ENCODE measurements around the gene LRRK1. TPM values are rescaled to one million over a fixed set of nuclear protein-coding genes. Genes with fewer than 3 reads are reported as not detected.

LRRK1 gene
- polyA plus RNA-seq, 1 donor (not counting 4 experiments of a cell fraction or from before 2014, with no cell fraction given) = 6.2 TPM

DNA sequence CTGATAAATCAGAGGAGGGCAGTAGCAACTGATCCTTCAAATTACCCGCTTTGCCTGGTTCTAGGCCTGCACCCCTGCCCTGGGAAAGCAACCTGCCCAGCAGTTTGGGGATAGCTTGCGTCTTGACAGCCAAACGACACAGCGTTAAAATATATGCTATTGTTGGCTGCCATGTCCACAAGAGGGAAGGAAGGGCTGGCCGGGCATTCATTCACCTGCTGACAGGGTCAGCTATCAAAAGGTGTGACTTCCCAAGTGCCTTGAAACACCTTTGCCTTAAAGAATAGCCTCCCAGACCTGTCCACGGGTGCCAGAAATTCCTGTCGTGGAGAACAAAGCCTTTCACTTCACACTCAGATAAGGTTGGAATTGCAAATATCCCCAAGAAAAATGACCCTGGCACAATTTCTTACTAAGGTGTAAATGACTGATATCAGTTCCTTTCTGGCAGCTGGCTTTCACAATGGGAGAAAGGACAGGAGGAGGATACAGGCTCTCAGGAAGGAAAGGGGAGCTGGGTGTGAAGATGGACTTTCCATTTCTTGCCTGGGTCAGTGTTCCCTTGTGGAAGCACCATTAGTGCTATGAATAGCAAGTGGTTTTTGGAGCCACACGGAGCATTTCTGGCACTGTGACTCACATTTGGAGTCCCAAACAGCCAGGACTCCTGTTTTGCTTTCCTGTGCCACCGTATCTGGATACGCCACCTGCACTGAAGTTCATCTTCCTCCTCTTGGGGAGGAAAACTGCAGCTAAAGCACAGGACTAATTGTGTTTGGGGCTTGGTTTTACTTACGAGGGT lies 20.3 kb upstream of the LRRK1 start:
- DNase-seq (ENCODE audit: low read depth, low spot score) (no peak), FAIRE-seq (no peak)
- Histone ChIP-seq H2AFZ (ENCODE audit: control insufficient read depth, low read length) (no peak overlapping the region), H3K4me1 (ENCODE audit: control insufficient read depth, extremely low read depth, insufficient read depth, low read length) (peaks cover 16% of the 10 kb centered on the region), H3K9me1 (ENCODE audit: control insufficient read depth, extremely low read depth, insufficient read depth, low read length) (no peaks in the 10 kb centered on the region), H3K79me2 (ENCODE audit: control insufficient read depth, insufficient read depth, low read length) (no peaks in the 10 kb centered on the region), H3K27ac (ENCODE audit: control insufficient read depth, insufficient read depth, low read length) (no peak overlapping the region), H4K20me1 (ENCODE audit: control insufficient read depth, extremely low read depth, insufficient read depth, low read length) (no peaks in the 10 kb centered on the region), H3K9ac (ENCODE audit: control insufficient read depth, extremely low read depth, insufficient read depth, low read length) (no peak overlapping the region), H3K4me2 (ENCODE audit: control insufficient read depth, extremely low read depth, insufficient read depth, low read depth, low read length) (no peak overlapping the region), H3K27me3 (ENCODE audit: control insufficient read depth, extremely low read depth, insufficient read depth, low read length) (no peaks in the 10 kb centered on the region), H3K9me3 (ENCODE audit: control insufficient read depth, low read depth, low read length) (no peaks in the 10 kb centered on the region), H3K4me3 (ENCODE audit: control insufficient read depth in 2 of 3, extremely low read depth in 1 of 3, insufficient read depth in 2 of 3, low read depth in 1 of 3, low read length in 3 of 3) (no peak overlapping the region), H3K36me3 (ENCODE audit: control insufficient read depth in 2 of 2, extremely low read depth in 1 of 2, insufficient read depth in 2 of 2, low read length in 2 of 2) (peaks cover 22 to 23% of the 10 kb centered on the region in 2 experiments)
- no peak for TF ChIP-seq EZH2 (IDR thresholded peaks at IDR 0.05; ENCODE audit: low read length)
- TF ChIP-seq, protein P1, sequence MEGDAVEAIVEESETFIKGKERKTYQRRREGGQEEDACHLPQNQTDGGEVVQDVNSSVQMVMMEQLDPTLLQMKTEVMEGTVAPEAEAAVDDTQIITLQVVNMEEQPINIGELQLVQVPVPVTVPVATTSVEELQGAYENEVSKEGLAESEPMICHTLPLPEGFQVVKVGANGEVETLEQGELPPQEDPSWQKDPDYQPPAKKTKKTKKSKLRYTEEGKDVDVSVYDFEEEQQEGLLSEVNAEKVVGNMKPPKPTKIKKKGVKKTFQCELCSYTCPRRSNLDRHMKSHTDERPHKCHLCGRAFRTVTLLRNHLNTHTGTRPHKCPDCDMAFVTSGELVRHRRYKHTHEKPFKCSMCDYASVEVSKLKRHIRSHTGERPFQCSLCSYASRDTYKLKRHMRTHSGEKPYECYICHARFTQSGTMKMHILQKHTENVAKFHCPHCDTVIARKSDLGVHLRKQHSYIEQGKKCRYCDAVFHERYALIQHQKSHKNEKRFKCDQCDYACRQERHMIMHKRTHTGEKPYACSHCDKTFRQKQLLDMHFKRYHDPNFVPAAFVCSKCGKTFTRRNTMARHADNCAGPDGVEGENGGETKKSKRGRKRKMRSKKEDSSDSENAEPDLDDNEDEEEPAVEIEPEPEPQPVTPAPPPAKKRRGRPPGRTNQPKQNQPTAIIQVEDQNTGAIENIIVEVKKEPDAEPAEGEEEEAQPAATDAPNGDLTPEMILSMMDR (optimal IDR thresholded peaks at IDR 0.05 in 1 of 3, IDR thresholded peaks at IDR 0.05 in 1 of 3, conservative IDR thresholded peaks at IDR 0.05 in 1 of 3; ENCODE audit: extremely low read depth in 1 of 3, insufficient read depth in 2 of 3, low read length in 3 of 3) = no peak
- dilution Hi-C loops (cut with MboI; ENCODE audit: extremely low pct_ligation_motif_present, low sequenced_read_pairs) = no loop called here

DNA sequence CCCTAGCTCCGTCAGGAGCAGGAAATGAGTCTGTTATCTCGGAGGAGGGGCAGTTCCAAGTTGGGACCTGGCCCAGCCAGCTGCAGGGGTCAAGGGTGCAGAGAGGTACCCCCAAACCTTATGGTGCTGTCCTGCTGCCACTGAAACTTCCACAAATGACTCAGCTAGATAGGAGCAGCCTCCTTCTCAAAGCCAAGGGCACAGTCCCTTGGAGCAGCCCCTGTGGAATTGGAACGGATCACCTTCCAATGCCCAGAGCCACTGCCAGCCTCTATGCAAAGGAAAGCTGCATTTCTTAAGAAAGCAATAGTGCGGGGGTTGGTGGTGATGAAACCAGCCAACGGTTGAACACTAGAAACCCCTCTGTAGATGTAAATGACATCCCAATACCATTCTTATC lies 19.6 kb upstream of the LRRK1 start:
- Histone ChIP-seq H3K9me3 (ENCODE audit: control insufficient read depth, low read depth, low read length) (no peaks in the 10 kb centered on the region), H3K4me1 (ENCODE audit: control insufficient read depth, extremely low read depth, insufficient read depth, low read length) (peaks cover 16% of the 10 kb centered on the region), H3K9me1 (ENCODE audit: control insufficient read depth, extremely low read depth, insufficient read depth, low read length) (no peaks in the 10 kb centered on the region), H2AFZ (ENCODE audit: control insufficient read depth, low read length) (no peak overlapping the region), H3K4me3 (ENCODE audit: control insufficient read depth in 2 of 3, extremely low read depth in 1 of 3, insufficient read depth in 2 of 3, low read depth in 1 of 3, low read length in 3 of 3) (no peak overlapping the region), H3K36me3 (ENCODE audit: control insufficient read depth in 2 of 2, extremely low read depth in 1 of 2, insufficient read depth in 2 of 2, low read length in 2 of 2) (peaks cover 22% of the 10 kb centered on the region in 2 experiments), H3K4me2 (ENCODE audit: control insufficient read depth, extremely low read depth, insufficient read depth, low read depth, low read length) (no peak overlapping the region), H4K20me1 (ENCODE audit: control insufficient read depth, extremely low read depth, insufficient read depth, low read length) (no peaks in the 10 kb centered on the region), H3K27me3 (ENCODE audit: control insufficient read depth, extremely low read depth, insufficient read depth, low read length) (no peaks in the 10 kb centered on the region), H3K79me2 (ENCODE audit: control insufficient read depth, insufficient read depth, low read length) (no peaks in the 10 kb centered on the region), H3K9ac (ENCODE audit: control insufficient read depth, extremely low read depth, insufficient read depth, low read length) (no peak overlapping the region), H3K27ac (ENCODE audit: control insufficient read depth, insufficient read depth, low read length) (no peak overlapping the region)
- no peak for DNase-seq (ENCODE audit: low read depth, low spot score)
- dilution Hi-C loops (cut with MboI; ENCODE audit: extremely low pct_ligation_motif_present, low sequenced_read_pairs) = no loop called here
- no peak for FAIRE-seq
- TF ChIP-seq, protein P1 (optimal IDR thresholded peaks at IDR 0.05 in 1 of 3, IDR thresholded peaks at IDR 0.05 in 1 of 3, conservative IDR thresholded peaks at IDR 0.05 in 1 of 3; ENCODE audit: extremely low read depth in 1 of 3, insufficient read depth in 2 of 3, low read length in 3 of 3) = no peak
- TF ChIP-seq EZH2 (IDR thresholded peaks at IDR 0.05; ENCODE audit: low read length) = no peak
